H1 (cell line): ENCODE data around the gene TCEA3. TPM values are rescaled to one million over a fixed set of nuclear protein-coding genes. Genes with fewer than 3 reads are reported as not detected.

Experiments
- ASH2L ChIP-seq: fragments of 200-600, 300-600 bp; sonication (generic); IDR thresholded peaks from one replicate; pipeline ENCODE4 v1.7.1; 2017; ENCODE audit warnings: low read length
- BCL11A ChIP-seq, 2 experiments: IDR thresholded peaks; one replicate each; pipeline ENCODE4 v1.6.1; 2011; ENCODE audit warnings: low read depth in 2 of 2, low read length in 2 of 2, mild to moderate bottlenecking in 2 of 2
- CHD1 ChIP-seq: IDR thresholded peaks from 2 replicates; pipeline ENCODE4 v1.6.1; 2012; ENCODE audit warnings: low read depth, low read length, improper control_type of control experiment
- EP300 ChIP-seq, 2 experiments: IDR thresholded peaks; 1 replicate in 1 of 2; 2 replicates in 1 of 2; pipeline ENCODE4 v1.6.1; 2011 to 2012; ENCODE audit warnings: low read depth in 2 of 2, low read length in 2 of 2, mild to moderate bottlenecking in 2 of 2, borderline replicate concordance in 1 of 2, inconsistent platforms in 1 of 2, moderate library complexity in 1 of 2
- FOSL1 ChIP-seq: IDR thresholded peaks from 2 replicates; pipeline ENCODE4 v1.6.1; 2011; ENCODE audit warnings: mild to moderate bottlenecking, low read depth, low read length, moderate library complexity; ENCODE audit not compliant: insufficient read depth
- KDM4A ChIP-seq: IDR thresholded peaks from one replicate; pipeline ENCODE4 v1.7.1; 2012; ENCODE audit warnings: low read depth, mild to moderate bottlenecking, moderate library complexity, low read length, inconsistent platforms; ENCODE audit not compliant: severe bottlenecking
- MAX ChIP-seq: IDR thresholded peaks from 2 replicates; pipeline ENCODE4 v1.6.1; 2012; ENCODE audit warnings: inconsistent platforms
- NANOG ChIP-seq: IDR thresholded peaks from 2 replicates; pipeline ENCODE4 v1.6.1; 2011; ENCODE audit warnings: low read length, low read depth, mild to moderate bottlenecking, inconsistent platforms; ENCODE audit not compliant: insufficient read depth, poor library complexity, severe bottlenecking
- NRF1 ChIP-seq: IDR thresholded peaks from 2 replicates; pipeline ENCODE4 v1.6.1; 2011; ENCODE audit warnings: mild to moderate bottlenecking, low read depth, low read length, improper control_type of control experiment
- POLR2A ChIP-seq, 2 experiments: IDR thresholded peaks; 1 replicate in 1 of 2; 2 replicates in 1 of 2; pipeline ENCODE4 v1.6.1; 2011; ENCODE audit warnings: low read depth in 2 of 2, low read length in 2 of 2, mild to moderate bottlenecking in 2 of 2; ENCODE audit errors: control extremely low read depth in 1 of 2
- POU5F1 ChIP-seq: IDR thresholded peaks from 2 replicates; pipeline ENCODE4 v1.6.1; 2011; ENCODE audit warnings: low read depth, mild to moderate bottlenecking, low read length, moderate library complexity
- RFX5 ChIP-seq: IDR thresholded peaks from 2 replicates; pipeline ENCODE4 v1.6.1; 2011; ENCODE audit warnings: low read depth, low read length, improper control_type of control experiment, borderline replicate concordance
- RXRA ChIP-seq: IDR thresholded peaks from 2 replicates; pipeline ENCODE4 v1.6.1; 2011; ENCODE audit warnings: low read depth, mild to moderate bottlenecking, low read length, moderate library complexity; ENCODE audit not compliant: insufficient read depth
- SAP30 ChIP-seq: fragments of 300-600 bp; sonication (generic); IDR thresholded peaks from 2 replicates; pipeline ENCODE4 v1.7.1; 2012; ENCODE audit warnings: low read length, moderate library complexity, mild to moderate bottlenecking, inconsistent platforms; ENCODE audit not compliant: insufficient read depth, insufficient replicate concordance
- SP1 ChIP-seq: IDR thresholded peaks from 2 replicates; pipeline ENCODE4 v1.6.1; 2011; ENCODE audit warnings: low read depth, low read length
- SUZ12 ChIP-seq: fragments of 200-600 bp; sonication (generic); IDR thresholded peaks from 2 replicates; pipeline ENCODE4 v1.6.1; 2012; ENCODE audit warnings: mild to moderate bottlenecking, inconsistent platforms, low read length, moderate library complexity, mixed read lengths
- TAF1 ChIP-seq: IDR thresholded peaks from 2 replicates; pipeline ENCODE4 v1.6.1; 2011; ENCODE audit warnings: mild to moderate bottlenecking, low read depth, low read length
- TCF12 ChIP-seq: IDR thresholded peaks from 2 replicates; pipeline ENCODE4 v1.6.1; 2011; ENCODE audit warnings: low read depth, mild to moderate bottlenecking, low read length
- YY1 ChIP-seq: IDR thresholded peaks from 2 replicates; pipeline ENCODE4 v1.6.1; 2011; ENCODE audit warnings: low read depth, mild to moderate bottlenecking, low read length
- polyA plus RNA-seq, 7 experiments: library from polyadenylated mRNA; depleted of rRNA in 3 of 7; stranded (reverse) in 5 of 7; unstranded in 2 of 7; fragments of >200 nt in 5 of 7; fragments of 200-250 nt in 2 of 7; gene quantifications; 1 replicate in 5 of 7; 2 replicates in 1 of 7; 4 replicates in 1 of 7; pipeline versions ENCODE4 v1.2.1 to v1.2.3, GENCODE V29; 2011 to 2013; ENCODE audit warnings: missing spikeins in 2 of 7, mixed read lengths in 2 of 7
- total RNA-seq: library from RNA; stranded (reverse); fragmentation: NEBNext Ultra II Directional; extraction: Animal tissue kit (Norgen Biotek cat#: 25700); gene quantifications from 2 replicates; pipeline ENCODE4 v1.2.1, GENCODE V29; 2021
- TF ChIP-seq, protein P1 (sequence below): IDR thresholded peaks from 2 replicates; pipeline ENCODE4 v1.6.1; 2011; ENCODE audit warnings: low read depth, mild to moderate bottlenecking, low read length; ENCODE audit not compliant: insufficient read depth

The TCEA3 gene
- total and polyA plus RNA-seq, 2 of the 8 experiments (the other 6 are each of a cell fraction or from before 2014, with no cell fraction given), result 0.08 TPM; not detected in 1

DNA sequence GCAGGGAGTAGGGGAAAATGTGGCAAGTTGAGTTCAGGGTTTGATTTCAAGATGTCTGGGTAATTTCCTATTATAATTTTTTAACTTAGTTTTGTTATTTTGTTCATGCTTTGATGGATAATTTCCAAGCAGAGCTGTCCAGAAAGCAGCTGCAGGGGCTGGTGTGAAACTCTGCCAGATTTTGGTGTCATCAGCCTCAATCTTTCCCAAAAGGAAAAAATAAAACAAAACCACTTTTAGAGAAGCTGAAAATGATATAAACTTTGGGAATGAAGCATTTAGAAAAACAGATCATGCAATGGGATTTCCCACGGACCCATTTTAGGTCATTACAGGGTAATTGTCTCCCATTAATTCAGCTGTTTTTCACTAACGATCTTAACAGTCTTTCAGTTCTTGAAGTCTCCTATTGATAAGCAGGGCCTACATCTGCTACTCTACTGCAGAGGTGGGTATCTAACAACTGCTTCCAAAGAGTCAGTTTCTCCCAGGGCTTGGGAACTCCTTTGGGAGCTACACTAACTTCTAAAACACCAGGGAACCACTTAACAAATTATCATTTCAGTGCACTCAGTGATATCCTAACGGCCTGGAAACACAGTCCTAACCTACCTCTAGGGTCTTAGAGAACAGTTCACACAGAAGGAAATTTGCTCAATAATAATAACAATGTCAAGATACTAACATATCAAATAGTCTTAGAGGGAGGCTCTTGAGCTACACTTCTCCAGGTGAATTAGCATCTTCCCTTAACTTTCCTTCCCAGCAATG lies 67.2 kb downstream of the TCEA3 start (continued):
- TF ChIP-seq SUZ12 (no peak; the same call in 1 of the 2 replicates), POU5F1 (peak; percentile 92), TCF12 (peak; percentile 99), POLR2A (IDR thresholded peaks at IDR 0.05; ENCODE audit: control extremely low read depth in 1 of 2, low read depth in 2 of 2, low read length in 2 of 2) (no peak), NRF1 (no peak), NANOG (peak; percentile 96), SP1 (peak; percentile 89), YY1 (no peak), FOSL1 (no peak), ASH2L (no peak), RXRA (peak; percentile 93; the same call in 1 of the 2 replicates), EP300 (IDR thresholded peaks at IDR 0.05; ENCODE audit: borderline replicate concordance in 1 of 2, low read depth in 2 of 2, low read length in 2 of 2) (peak in 1 of 2 experiments; percentile 89; a peak in 1 of 3 replicates), RFX5 (no peak), CHD1 (no peak), KDM4A (no peak), TAF1 (no peak), SAP30 (no peak), MAX (no peak), BCL11A (IDR thresholded peaks at IDR 0.05; ENCODE audit: low read depth in 2 of 2, low read length in 2 of 2) (peak in 1 of 2 experiments; percentile 9)
- TF ChIP-seq, protein P1, sequence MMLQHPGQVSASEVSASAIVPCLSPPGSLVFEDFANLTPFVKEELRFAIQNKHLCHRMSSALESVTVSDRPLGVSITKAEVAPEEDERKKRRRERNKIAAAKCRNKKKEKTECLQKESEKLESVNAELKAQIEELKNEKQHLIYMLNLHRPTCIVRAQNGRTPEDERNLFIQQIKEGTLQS, result no peak
